GM12878 (cell line): ENCODE data around the gene CALN1. TPM values are rescaled to one million over a fixed set of nuclear protein-coding genes. Genes with fewer than 3 reads are reported as not detected.

ENCODE experiments used
- BCLAF1 ChIP-seq: fragments of 450-650 bp; IDR thresholded peaks from 2 replicates; pipeline ENCODE4 v1.6.1; 2017; ENCODE audit warnings: antibody characterized with exemption, mild to moderate bottlenecking, moderate library complexity
- CEBPB ChIP-seq, 2 experiments: fragments of 150-350 bp in 1 of 2; IDR thresholded peaks; 2 replicates each; pipeline ENCODE4 v1.6.1; 2012 to 2014; ENCODE audit warnings: low read depth in 2 of 2, low read length in 2 of 2, borderline replicate concordance in 1 of 2, inconsistent platforms in 1 of 2
- EGR1 ChIP-seq, 2 experiments: IDR thresholded peaks; 1 replicate in 1 of 2; 2 replicates in 1 of 2; pipeline ENCODE4 v1.6.1; 2011 to 2012; ENCODE audit warnings: low read depth in 2 of 2, low read length in 2 of 2, borderline replicate concordance in 1 of 2, mild to moderate bottlenecking in 1 of 2, moderate library complexity in 1 of 2
- FOXM1 ChIP-seq: IDR thresholded peaks from 2 replicates; pipeline ENCODE4 v1.6.1; 2012; ENCODE audit warnings: low read depth, mild to moderate bottlenecking, inconsistent platforms, low read length, moderate library complexity
- IRF5 ChIP-seq: fragments of 450-650 bp; IDR thresholded peaks from 2 replicates; pipeline ENCODE4 v1.6.1; 2017; ENCODE audit warnings: borderline replicate concordance
- KAT2A ChIP-seq: conservative IDR thresholded peaks from 2 replicates; pipeline ENCODE4 v1.6.1; 2011; ENCODE audit warnings: low read depth, low read length; ENCODE audit not compliant: control insufficient read depth
- MTA2 ChIP-seq: fragments of 450-650 bp; IDR thresholded peaks from 2 replicates; pipeline ENCODE4 v1.6.1; 2016; ENCODE audit warnings: low read depth, mild to moderate bottlenecking, moderate library complexity
- SIN3A ChIP-seq: IDR thresholded peaks from 2 replicates; pipeline ENCODE4 v1.6.1; 2012; ENCODE audit warnings: low read depth, low read length, improper control_type of control experiment
- SMAD5 ChIP-seq: IDR thresholded peaks from 2 replicates; pipeline ENCODE4 v1.6.1; 2016; ENCODE audit warnings: antibody characterized with exemption, low read depth
- ZBTB4 ChIP-seq: fragments of 450-650 bp; formaldehyde crosslinking; IDR thresholded peaks from 2 replicates; pipeline ENCODE4 v1.4.0; 2022; ENCODE audit warnings: mild to moderate bottlenecking, moderate library complexity
- ZNF24 ChIP-seq: fragments of 450-650 bp; IDR thresholded peaks from 2 replicates; pipeline ENCODE4 v1.6.1; 2017; ENCODE audit warnings: antibody characterized with exemption, mild to moderate bottlenecking
- polyA plus RNA-seq, 11 experiments: library from polyadenylated mRNA; depleted of rRNA in 4 of 11; unstranded in 6 of 11; stranded (reverse) in 5 of 11; fragments of >200 nt; fragmentation: Nextera tagmentation in 4 of 11; fragmentation: Illumina TruSeq in 1 of 11; extraction: Ambion mirVana in 4 of 11; extraction: Trizol in 1 of 11; gene quantifications; 1 replicate in 1 of 11; 2 replicates in 10 of 11; pipeline versions ENCODE4 v1.2.1 to v1.2.3, GENCODE V29; 2011 to 2016; ENCODE audit warnings: inconsistent platforms in 2 of 11, missing spikeins in 2 of 11, low read depth in 1 of 11
- total RNA-seq, 4 experiments: library from RNA; depleted of rRNA in 3 of 4; stranded (reverse); fragments of >200 nt in 3 of 4; fragmentation: Illumina TruSeq in 1 of 4; extraction: Trizol in 1 of 4; gene quantifications; 2 replicates each; pipeline versions ENCODE4 v1.2.1 to v1.2.3, GENCODE V29; 2013 to 2021

CALN1 gene
- total and polyA plus RNA-seq, 10 of the 15 experiments (the other 5 are each of a cell fraction or from before 2014, with no cell fraction given) = 0.48 to 15.3 (median 1.6) TPM

GRCh38 chr7:71857338-71857737 lies 554.8 kb downstream of the CALN1 start (continued):
- TF ChIP-seq SIN3A (no peak), BCLAF1 (no peak), IRF5 (no peak), ZBTB4 (no peak), MTA2 (no peak), CEBPB (IDR thresholded peaks at IDR 0.05; ENCODE audit: borderline replicate concordance in 1 of 2, low read depth in 2 of 2, low read length in 2 of 2) (no peak), ZNF24 (no peak), SMAD5 (no peak), KAT2A (no peak), FOXM1 (no peak), EGR1 (IDR thresholded peaks at IDR 0.05; ENCODE audit: borderline replicate concordance in 1 of 2, low read depth in 2 of 2, low read length in 2 of 2) (no peak)
